Keratinocyte (primary cell): ENCODE data around the gene ANKRD13A. TPM values are rescaled to one million over a fixed set of nuclear protein-coding genes. Genes with fewer than 3 reads are reported as not detected.

Source experiments
- DNase-seq: peaks from one replicate; pipeline ENCODE4 v3.0.0-alpha.2; 2011; ENCODE audit warnings: low read depth, missing footprints, low spot score
- FAIRE-seq: peaks from 2 replicates; lab custom pipeline; 2011; peaks lifted over from hg19 to GRCh38; lab: Jason Lieb, UNC
- H2AFZ ChIP-seq: 2 replicates; pipeline ENCODE4 v1.6.0; 2012; ENCODE audit warnings: low read length, control low read depth, inconsistent platforms; ENCODE audit not compliant: control insufficient read depth
- H3K27ac ChIP-seq: 2 replicates; pipeline ENCODE4 v1.5.1; 2011; ENCODE audit warnings: low read length; ENCODE audit not compliant: control insufficient read depth, insufficient read depth
- H3K27me3 ChIP-seq: 3 replicates; pipeline ENCODE4 v1.6.0; 2011; ENCODE audit warnings: low read length; ENCODE audit not compliant: control insufficient read depth, insufficient read depth; ENCODE audit errors: extremely low read depth
- H3K36me3 ChIP-seq, 2 experiments: 2 replicates in 1 of 2; 3 replicates in 1 of 2; pipeline ENCODE4 v1.5.1; 2011; ENCODE audit warnings: low read length in 2 of 2, mild to moderate bottlenecking in 1 of 2; ENCODE audit not compliant: control insufficient read depth in 2 of 2, insufficient read depth in 2 of 2; ENCODE audit errors: extremely low read depth in 1 of 2
- H3K4me1 ChIP-seq: 3 replicates; pipeline ENCODE4 v1.5.1; 2011; ENCODE audit warnings: low read length; ENCODE audit not compliant: control insufficient read depth, insufficient read depth; ENCODE audit errors: extremely low read depth
- H3K4me2 ChIP-seq: 3 replicates; pipeline ENCODE4 v1.6.0; 2011; ENCODE audit warnings: low read depth, low read length; ENCODE audit not compliant: control insufficient read depth, insufficient read depth; ENCODE audit errors: extremely low read depth
- H3K4me3 ChIP-seq, 3 experiments: fragments of 200-600 bp in 1 of 3; sonication (generic) in 1 of 3; 2 replicates in 2 of 3; 3 replicates in 1 of 3; pipeline ENCODE4 v1.5.1; 2011 to 2016; ENCODE audit warnings: low read length in 3 of 3, mild to moderate bottlenecking in 3 of 3, control low read depth in 2 of 3, inconsistent platforms in 1 of 3, low read depth in 1 of 3, mixed read lengths in 1 of 3, mixed run types in 1 of 3, moderate library complexity in 1 of 3; ENCODE audit not compliant: control insufficient read depth in 2 of 3, insufficient read depth in 2 of 3; ENCODE audit errors: extremely low read depth in 1 of 3
- H3K79me2 ChIP-seq: 2 replicates; pipeline ENCODE4 v1.6.0; 2012; ENCODE audit warnings: low read length; ENCODE audit not compliant: control insufficient read depth, insufficient read depth
- H3K9ac ChIP-seq: 3 replicates; pipeline ENCODE4 v1.6.0; 2011; ENCODE audit warnings: low read length; ENCODE audit not compliant: control insufficient read depth, insufficient read depth; ENCODE audit errors: extremely low read depth
- H3K9me1 ChIP-seq: 3 replicates; pipeline ENCODE4 v1.6.0; 2011; ENCODE audit warnings: low read length; ENCODE audit not compliant: control insufficient read depth, insufficient read depth; ENCODE audit errors: extremely low read depth
- H3K9me3 ChIP-seq: 2 replicates; pipeline ENCODE4 v1.5.1; 2012; ENCODE audit warnings: low read depth, low read length; ENCODE audit not compliant: control insufficient read depth
- H4K20me1 ChIP-seq: 3 replicates; pipeline ENCODE4 v1.6.0; 2011; ENCODE audit warnings: low read length; ENCODE audit not compliant: control insufficient read depth, insufficient read depth; ENCODE audit errors: extremely low read depth
- CTCF ChIP-seq, 3 experiments: IDR thresholded peaks in 1 of 3; conservative IDR thresholded peaks in 1 of 3; optimal IDR thresholded peaks in 1 of 3; 2 replicates in 2 of 3; 3 replicates in 1 of 3; pipeline versions ENCODE3 to v1.5.1; 2011; ENCODE audit warnings: low read length in 3 of 3, mild to moderate bottlenecking in 3 of 3, moderate library complexity in 2 of 3, control low read depth in 1 of 3, inconsistent platforms in 1 of 3; ENCODE audit not compliant: insufficient read depth in 2 of 3; ENCODE audit errors: extremely low read depth in 1 of 3
- EZH2 ChIP-seq: IDR thresholded peaks from one replicate; pipeline ENCODE4 v1.6.1; 2012; ENCODE audit warnings: inconsistent platforms, mild to moderate bottlenecking, low read length, moderate library complexity
- dilution Hi-C: fragments of 300-500 bp; cut with MboI; formaldehyde crosslinking; loops from one replicate; pipeline ENCODE4 v1.7.0; 2020; ENCODE audit warnings: low sequenced_read_pairs; ENCODE audit not compliant: extremely low pct_ligation_motif_present
- polyA plus RNA-seq, 5 experiments: library from polyadenylated mRNA; depleted of rRNA in 3 of 5; stranded (reverse) in 3 of 5; stranded (forward) in 1 of 5; unstranded in 1 of 5; fragments of >200 nt; gene quantifications; 1 replicate in 1 of 5; 2 replicates in 3 of 5; 3 replicates in 1 of 5; pipeline versions ENCODE4 v1.2.1 to v1.2.3, GENCODE V29; 2011 to 2012; ENCODE audit warnings: missing spikeins in 2 of 5, low read depth in 1 of 5, low replicate concordance in 1 of 5

The ANKRD13A gene
- polyA plus RNA-seq, 1 donor (not counting 4 experiments of a cell fraction or from before 2014, with no cell fraction given) = 73.1 TPM

GRCh38 chr12:110035534-110036104, 36.4 kb downstream of the ANKRD13A start:
- no peak overlapping the region for H3K4me2 ChIP-seq
- no peaks in the 10 kb centered on the region for H3K9me3 ChIP-seq
- DNase-seq (no peak), FAIRE-seq (no peak)
- no peak overlapping the region for H3K9ac ChIP-seq
- H4K20me1 ChIP-seq = peaks cover 2% of the 10 kb centered on the region
- H3K27ac ChIP-seq = no peak overlapping the region
- no peak overlapping the region for H3K4me3 ChIP-seq
- H3K4me1 ChIP-seq = peaks cover 14% of the 10 kb centered on the region
- no peaks in the 10 kb centered on the region for H3K9me1 ChIP-seq
- peaks cover 34 to 37% of the 10 kb centered on the region in 2 experiments for H3K36me3 ChIP-seq
- H3K27me3 ChIP-seq = no peaks in the 10 kb centered on the region
- peaks cover 10% of the 10 kb centered on the region for H3K79me2 ChIP-seq
- H2AFZ ChIP-seq = no peak overlapping the region
- dilution Hi-C loops = no loop called here
- TF ChIP-seq EZH2 = no peak
- TF ChIP-seq CTCF (optimal IDR thresholded peaks at IDR 0.05 in 1 of 3, IDR thresholded peaks at IDR 0.05 in 1 of 3, conservative IDR thresholded peaks at IDR 0.05 in 1 of 3; ENCODE audit: extremely low read depth in 1 of 3, insufficient read depth in 2 of 3, low read length in 3 of 3) = no peak

- H3K4me2 ChIP-seq = no peak overlapping the region
- no peaks in the 10 kb centered on the region for H3K27me3 ChIP-seq
- H3K4me3 ChIP-seq = no peak overlapping the region
- H3K36me3 ChIP-seq = peaks cover 35% of the 10 kb centered on the region in 2 experiments
- H4K20me1 ChIP-seq = peaks cover 2% of the 10 kb centered on the region
- H2AFZ ChIP-seq = no peak overlapping the region
- peaks cover 14% of the 10 kb centered on the region for H3K79me2 ChIP-seq
- no peak overlapping the region for H3K9ac ChIP-seq
- H3K27ac ChIP-seq = no peak overlapping the region
- dilution Hi-C loops = no loop called here
- no peaks in the 10 kb centered on the region for H3K9me1 ChIP-seq
- FAIRE-seq (no peak), DNase-seq (no peak)
- H3K9me3 ChIP-seq = no peaks in the 10 kb centered on the region
- H3K4me1 ChIP-seq = peaks cover 14% of the 10 kb centered on the region
- TF ChIP-seq EZH2 = no peak
- TF ChIP-seq CTCF (optimal IDR thresholded peaks at IDR 0.05 in 1 of 3, IDR thresholded peaks at IDR 0.05 in 1 of 3, conservative IDR thresholded peaks at IDR 0.05 in 1 of 3; ENCODE audit: extremely low read depth in 1 of 3, insufficient read depth in 2 of 3, low read length in 3 of 3) = no peak
Observed at GRCh38 chr12:110037315-110037714, 38.1 kb downstream of the ANKRD13A start.
